DOHH2 (cell line): ENCODE measurements around the gene PDCD2L.

Source experiments
- H3F3A ChIP-seq: fragments of 200-600 bp; sonication (generic), shearing (Covaris generic); 2 replicates; pipeline ENCODE4 v1.6.0; 2016; ENCODE audit warnings: antibody characterized with exemption, mild to moderate bottlenecking; ENCODE audit not compliant: control insufficient read depth, insufficient read depth
- H3K27ac ChIP-seq: fragments of 200-600 bp; sonication (generic); 2 replicates; pipeline ENCODE4 v1.5.1; 2014; ENCODE audit warnings: low read depth, mild to moderate bottlenecking, low read length, moderate library complexity
- H3K27me3 ChIP-seq: fragments of 200-600 bp; sonication (generic); 2 replicates; pipeline ENCODE4 v1.6.1; 2014; ENCODE audit warnings: mild to moderate bottlenecking, low read length, mixed read lengths; ENCODE audit not compliant: control insufficient read depth
- H3K36me3 ChIP-seq: fragments of 200-600 bp; sonication (generic); 2 replicates; pipeline ENCODE4 v1.6.1; 2014; ENCODE audit warnings: mild to moderate bottlenecking, low read length, moderate library complexity, mixed read lengths; ENCODE audit not compliant: control insufficient read depth
- H3K4me1 ChIP-seq: fragments of 200-600 bp; sonication (generic); 2 replicates; pipeline ENCODE4 v1.6.1; 2014; ENCODE audit warnings: mild to moderate bottlenecking, low read length, mixed read lengths; ENCODE audit not compliant: control insufficient read depth
- H3K4me2 ChIP-seq: fragments of 200-600 bp; sonication (generic); 2 replicates; pipeline ENCODE4 v1.6.0; 2014; ENCODE audit warnings: mild to moderate bottlenecking, low read length, moderate library complexity
- H3K4me3 ChIP-seq: fragments of 200-600 bp; sonication (generic); 2 replicates; pipeline ENCODE4 v1.5.1; 2014; ENCODE audit warnings: mild to moderate bottlenecking, low read length, mixed read lengths
- H3K79me2 ChIP-seq: fragments of 200-600 bp; sonication (generic); 2 replicates; pipeline ENCODE4 v1.6.1; 2014; ENCODE audit warnings: mild to moderate bottlenecking, low read length, mixed read lengths; ENCODE audit not compliant: control insufficient read depth
- H3K9me2 ChIP-seq: fragments of 200-600 bp; sonication (generic); replicated peaks from 2 replicates; pipeline ENCODE4 v1.6.1; 2014; ENCODE audit warnings: mild to moderate bottlenecking, low read length, mixed read lengths; ENCODE audit not compliant: control insufficient read depth
- H3K9me3 ChIP-seq: fragments of 200-600 bp; sonication (generic); 2 replicates; pipeline ENCODE4 v1.6.1; 2014; ENCODE audit warnings: antibody characterized with exemption, low read length, mixed read lengths; ENCODE audit not compliant: control insufficient read depth, insufficient read depth
- H4K20me1 ChIP-seq: fragments of 200-600 bp; sonication (generic); 2 replicates; pipeline ENCODE4 v1.6.0; 2014; ENCODE audit warnings: low read depth, mild to moderate bottlenecking, antibody characterized with exemption, low read length, moderate library complexity; ENCODE audit not compliant: control insufficient read depth, insufficient read depth
- EZH2phosphoT487 ChIP-seq: fragments of 200-600 bp; sonication (generic); IDR thresholded peaks from 2 replicates; pipeline ENCODE4 v1.6.1; 2017; ENCODE audit warnings: borderline replicate concordance, mild to moderate bottlenecking, antibody characterized with exemption, low read length, moderate library complexity, mixed read lengths
- TF ChIP-seq, protein P1 (sequence below): fragments of 200-600 bp; sonication (generic); IDR thresholded peaks from one replicate; pipeline ENCODE4 v1.5.1; 2014; ENCODE audit warnings: antibody characterized with exemption, mild to moderate bottlenecking, low read depth, low read length; ENCODE audit not compliant: poor library complexity, severe bottlenecking

The PDCD2L gene, protein sequence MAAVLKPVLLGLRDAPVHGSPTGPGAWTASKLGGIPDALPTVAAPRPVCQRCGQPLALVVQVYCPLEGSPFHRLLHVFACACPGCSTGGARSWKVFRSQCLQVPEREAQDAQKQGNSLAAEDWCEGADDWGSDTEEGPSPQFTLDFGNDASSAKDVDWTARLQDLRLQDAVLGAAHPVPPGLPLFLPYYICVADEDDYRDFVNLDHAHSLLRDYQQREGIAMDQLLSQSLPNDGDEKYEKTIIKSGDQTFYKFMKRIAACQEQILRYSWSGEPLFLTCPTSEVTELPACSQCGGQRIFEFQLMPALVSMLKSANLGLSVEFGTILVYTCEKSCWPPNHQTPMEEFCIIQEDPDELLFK

DNA sequence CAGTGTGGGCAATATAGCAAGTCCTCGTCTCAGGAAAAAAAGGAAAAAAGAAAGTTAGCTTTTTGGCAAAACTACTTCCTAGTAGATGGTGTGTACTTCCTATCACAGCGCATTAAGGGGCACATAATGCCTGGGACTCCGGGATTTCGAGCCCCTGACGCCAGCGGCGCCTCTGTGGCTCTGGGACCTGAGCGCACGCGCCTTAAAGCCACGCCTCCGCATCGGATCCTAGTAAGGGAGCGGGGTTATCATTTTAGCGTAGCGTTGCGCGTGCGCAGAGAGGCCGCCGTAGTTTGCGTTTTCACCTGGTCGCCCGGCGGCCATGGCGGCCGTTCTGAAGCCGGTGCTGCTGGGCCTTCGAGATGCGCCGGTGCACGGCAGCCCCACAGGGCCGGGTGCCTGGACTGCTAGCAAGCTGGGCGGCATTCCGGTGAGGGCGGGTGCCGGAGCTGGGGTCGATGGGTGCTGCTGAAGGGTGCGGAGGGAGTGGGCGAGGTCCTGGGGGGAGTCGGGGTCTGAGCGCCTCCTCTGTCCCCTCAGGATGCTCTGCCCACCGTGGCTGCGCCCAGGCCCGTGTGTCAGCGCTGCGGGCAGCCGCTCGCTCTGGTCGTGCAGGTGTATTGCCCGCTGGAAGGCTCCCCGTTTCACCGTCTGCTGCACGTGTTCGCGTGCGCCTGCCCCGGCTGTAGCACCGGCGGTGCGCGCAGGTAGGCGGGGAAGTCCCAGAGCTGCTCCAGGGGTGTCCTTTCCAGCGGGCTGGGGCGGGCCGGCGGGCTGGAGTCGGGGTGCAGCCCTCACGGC lies at the start of gene PDCD2L:
Gene PDCD2L, plus strand, starts transcription at position 291 of the 801 bp plus-strand sequence. Its CDS starts 32 bp downstream, at position 323.
- no peaks in the 10 kb centered on the region for H3K9me3 ChIP-seq
- peaks cover 36% of the 10 kb centered on the region for H3K36me3 ChIP-seq
- TF ChIP-seq, protein P1, sequence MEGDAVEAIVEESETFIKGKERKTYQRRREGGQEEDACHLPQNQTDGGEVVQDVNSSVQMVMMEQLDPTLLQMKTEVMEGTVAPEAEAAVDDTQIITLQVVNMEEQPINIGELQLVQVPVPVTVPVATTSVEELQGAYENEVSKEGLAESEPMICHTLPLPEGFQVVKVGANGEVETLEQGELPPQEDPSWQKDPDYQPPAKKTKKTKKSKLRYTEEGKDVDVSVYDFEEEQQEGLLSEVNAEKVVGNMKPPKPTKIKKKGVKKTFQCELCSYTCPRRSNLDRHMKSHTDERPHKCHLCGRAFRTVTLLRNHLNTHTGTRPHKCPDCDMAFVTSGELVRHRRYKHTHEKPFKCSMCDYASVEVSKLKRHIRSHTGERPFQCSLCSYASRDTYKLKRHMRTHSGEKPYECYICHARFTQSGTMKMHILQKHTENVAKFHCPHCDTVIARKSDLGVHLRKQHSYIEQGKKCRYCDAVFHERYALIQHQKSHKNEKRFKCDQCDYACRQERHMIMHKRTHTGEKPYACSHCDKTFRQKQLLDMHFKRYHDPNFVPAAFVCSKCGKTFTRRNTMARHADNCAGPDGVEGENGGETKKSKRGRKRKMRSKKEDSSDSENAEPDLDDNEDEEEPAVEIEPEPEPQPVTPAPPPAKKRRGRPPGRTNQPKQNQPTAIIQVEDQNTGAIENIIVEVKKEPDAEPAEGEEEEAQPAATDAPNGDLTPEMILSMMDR = no peak
- no peak for TF ChIP-seq EZH2phosphoT487
- H3K4me2 ChIP-seq = peak within 1 kb of the TSS; percentile 83
- peak within 1 kb of the TSS; percentile 88 for H3K4me3 ChIP-seq
- H3K9me2 ChIP-seq = no peaks in the 10 kb centered on the region
- H3K79me2 ChIP-seq = peaks cover 52% of the 10 kb centered on the region
- no peaks in the 10 kb centered on the region for H3K27me3 ChIP-seq
- peaks cover 14% of the 10 kb centered on the region for H3F3A ChIP-seq
- no peaks in the 10 kb centered on the region for H4K20me1 ChIP-seq
- peaks cover 29% of the 10 kb centered on the region for H3K4me1 ChIP-seq
- peak within 1 kb of the TSS; percentile 39 for H3K27ac ChIP-seq

DNA sequence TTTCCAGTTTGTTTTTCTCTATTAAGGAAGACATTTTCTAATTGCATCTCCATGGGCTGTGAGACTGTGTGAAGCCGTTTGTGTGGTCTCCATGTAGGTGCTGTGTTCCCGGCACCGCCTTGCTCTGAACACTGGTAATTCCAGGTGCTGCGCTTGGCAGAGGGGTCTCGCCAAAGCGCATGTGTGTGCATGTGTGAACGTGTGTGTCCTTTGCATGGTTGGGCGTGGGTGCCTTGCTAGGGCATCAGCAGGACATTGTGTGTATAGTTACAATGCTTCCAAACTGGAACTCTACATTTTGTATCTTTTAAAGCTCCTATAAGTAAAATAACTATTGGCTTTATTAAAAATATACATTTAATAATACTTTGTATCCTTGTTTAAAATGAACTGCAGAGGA lies 49.0 kb upstream of the PDCD2L start:
- Histone ChIP-seq H3K4me2 (no peak overlapping the region), H3K27ac (no peak overlapping the region), H3K27me3 (no peaks in the 10 kb centered on the region), H3K36me3 (peaks cover 13% of the 10 kb centered on the region; the same call in 1 of the 2 replicates), H3K79me2 (no peaks in the 10 kb centered on the region), H3K9me2 (no peaks in the 10 kb centered on the region), H3F3A (peaks cover 3% of the 10 kb centered on the region; the same call in 1 of the 2 replicates), H4K20me1 (no peaks in the 10 kb centered on the region), H3K4me1 (peaks cover 35% of the 10 kb centered on the region), H3K9me3 (no peaks in the 10 kb centered on the region), H3K4me3 (no peak overlapping the region)
- TF ChIP-seq, protein P1 = no peak
- no peak for TF ChIP-seq EZH2phosphoT487

DNA sequence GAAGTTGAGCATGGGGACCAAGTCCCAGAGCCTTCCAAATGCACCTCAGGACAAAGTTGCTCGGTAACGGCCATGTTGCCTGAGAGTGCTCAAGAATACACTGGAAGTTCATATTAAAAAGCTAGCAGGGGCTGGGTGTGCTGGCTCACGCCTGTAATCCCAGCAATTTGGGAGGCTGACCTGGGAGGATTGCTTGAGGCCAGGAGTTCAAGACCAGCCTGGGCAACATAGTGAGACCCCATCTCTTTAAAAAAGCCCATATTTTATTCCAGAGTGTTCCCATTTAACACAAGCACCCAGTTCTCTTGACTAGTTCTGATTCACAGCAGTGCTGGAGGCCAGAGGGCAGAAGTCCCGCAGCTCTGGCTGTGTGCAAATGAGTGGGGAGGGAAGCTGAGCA lies 47.3 kb upstream of the PDCD2L start:
- no peaks in the 10 kb centered on the region for H3K79me2 ChIP-seq
- H3K27me3 ChIP-seq = no peaks in the 10 kb centered on the region
- no peaks in the 10 kb centered on the region for H3K9me2 ChIP-seq
- H3K36me3 ChIP-seq = peaks cover 13% of the 10 kb centered on the region; the same call in 1 of the 2 replicates
- H3K9me3 ChIP-seq = no peaks in the 10 kb centered on the region
- H3K4me2 ChIP-seq = no peak overlapping the region
- no peak for TF ChIP-seq EZH2phosphoT487
- TF ChIP-seq, protein P1 = no peak
- peaks cover 3% of the 10 kb centered on the region; the same call in 1 of the 2 replicates for H3F3A ChIP-seq
- no peak overlapping the region for H3K27ac ChIP-seq
- no peaks in the 10 kb centered on the region for H4K20me1 ChIP-seq
- H3K4me3 ChIP-seq = no peak overlapping the region
- peaks cover 31% of the 10 kb centered on the region for H3K4me1 ChIP-seq
